OCI-LY1 (cell line): ENCODE data around the gene ASB10.

ENCODE experiments used
- EZH2 ChIP-seq: fragments of 200-600 bp; sonication (generic), shearing (Covaris generic); IDR thresholded peaks from 2 replicates; pipeline ENCODE4 v1.8.0; 2017; ENCODE audit warnings: borderline replicate concordance, mixed run types, mild to moderate bottlenecking, antibody characterized with exemption, low read length, moderate library complexity, mixed read lengths
- TF ChIP-seq, protein P1 (sequence below): fragments of 200-600 bp; sonication (generic), shearing (Covaris generic); IDR thresholded peaks from 2 replicates; pipeline ENCODE4 v1.5.1; 2017; ENCODE audit warnings: mild to moderate bottlenecking, antibody characterized with exemption, low read length, moderate library complexity, mixed read lengths

DNA sequence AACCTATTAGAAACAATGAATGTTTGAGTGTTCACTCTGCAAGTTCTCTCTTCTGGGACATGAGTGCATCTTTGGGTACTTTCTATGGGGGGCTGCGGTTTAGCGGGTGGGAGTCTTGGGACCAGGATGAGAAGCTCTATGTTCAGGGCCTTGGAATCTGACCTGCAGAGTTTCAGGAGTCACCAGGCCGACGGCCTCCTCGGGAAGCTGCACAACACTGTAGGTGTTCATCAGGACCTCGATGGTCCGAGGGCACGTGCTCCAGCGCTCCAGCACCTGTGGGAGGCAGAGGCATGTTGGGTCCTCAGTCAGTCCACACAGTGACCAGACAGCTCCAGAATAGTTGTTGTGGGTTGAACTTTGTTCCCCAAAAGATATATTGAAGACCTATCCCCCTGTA is 10.6 kb downstream of the ASB10 start:
- TF ChIP-seq, protein P1, sequence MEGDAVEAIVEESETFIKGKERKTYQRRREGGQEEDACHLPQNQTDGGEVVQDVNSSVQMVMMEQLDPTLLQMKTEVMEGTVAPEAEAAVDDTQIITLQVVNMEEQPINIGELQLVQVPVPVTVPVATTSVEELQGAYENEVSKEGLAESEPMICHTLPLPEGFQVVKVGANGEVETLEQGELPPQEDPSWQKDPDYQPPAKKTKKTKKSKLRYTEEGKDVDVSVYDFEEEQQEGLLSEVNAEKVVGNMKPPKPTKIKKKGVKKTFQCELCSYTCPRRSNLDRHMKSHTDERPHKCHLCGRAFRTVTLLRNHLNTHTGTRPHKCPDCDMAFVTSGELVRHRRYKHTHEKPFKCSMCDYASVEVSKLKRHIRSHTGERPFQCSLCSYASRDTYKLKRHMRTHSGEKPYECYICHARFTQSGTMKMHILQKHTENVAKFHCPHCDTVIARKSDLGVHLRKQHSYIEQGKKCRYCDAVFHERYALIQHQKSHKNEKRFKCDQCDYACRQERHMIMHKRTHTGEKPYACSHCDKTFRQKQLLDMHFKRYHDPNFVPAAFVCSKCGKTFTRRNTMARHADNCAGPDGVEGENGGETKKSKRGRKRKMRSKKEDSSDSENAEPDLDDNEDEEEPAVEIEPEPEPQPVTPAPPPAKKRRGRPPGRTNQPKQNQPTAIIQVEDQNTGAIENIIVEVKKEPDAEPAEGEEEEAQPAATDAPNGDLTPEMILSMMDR, result no peak
- no peak for TF ChIP-seq EZH2
